ENCODE results near the gene EIF4G3.

GRCh38 chr1:21219674-21220073 is 43.0 kb upstream of the EIF4G3 start:
- TF ChIP-seq TAF1 (IDR thresholded peaks at IDR 0.05; ENCODE audit: low read depth) (no peak), ZBTB7A (IDR thresholded peaks at IDR 0.05; ENCODE audit: low read depth) (no peak), RAD21 (IDR thresholded peaks at IDR 0.05; ENCODE audit: low read depth) (no peak), EP300 (IDR thresholded peaks at IDR 0.05; ENCODE audit: borderline replicate concordance) (no peak), EGR1 (IDR thresholded peaks at IDR 0.05) (no peak), CREB1 (IDR thresholded peaks at IDR 0.05; ENCODE audit: low read depth) (no peak), TCF12 (IDR thresholded peaks at IDR 0.05; ENCODE audit: low read depth) (no peak), MAX (IDR thresholded peaks at IDR 0.05) (no peak), TEAD4 (IDR thresholded peaks at IDR 0.05) (no peak), REST (IDR thresholded peaks at IDR 0.05; ENCODE audit: low read depth) (no peak), CEBPB (IDR thresholded peaks at IDR 0.05) (no peak), NFIC (IDR thresholded peaks at IDR 0.05) (no peak), YY1 (IDR thresholded peaks at IDR 0.05; ENCODE audit: low read depth) (no peak), FOXM1 (IDR thresholded peaks at IDR 0.05; ENCODE audit: borderline replicate concordance, low read depth) (no peak)
